Measurements from ENCODE around the gene RAB20.
"Not testable (repeated sequence)": the region's sequence is repeated elsewhere in the genome, so short reads cannot be mapped to it uniquely, and the experiment has no call there.

Gene RAB20

GRCh38 chr13:110498327-110498726, 63.2 kb downstream of the RAB20 start:
- no peak for DNase-seq (ENCODE audit: low read depth in 1 of 2, low spot score in 1 of 2)

DNA sequence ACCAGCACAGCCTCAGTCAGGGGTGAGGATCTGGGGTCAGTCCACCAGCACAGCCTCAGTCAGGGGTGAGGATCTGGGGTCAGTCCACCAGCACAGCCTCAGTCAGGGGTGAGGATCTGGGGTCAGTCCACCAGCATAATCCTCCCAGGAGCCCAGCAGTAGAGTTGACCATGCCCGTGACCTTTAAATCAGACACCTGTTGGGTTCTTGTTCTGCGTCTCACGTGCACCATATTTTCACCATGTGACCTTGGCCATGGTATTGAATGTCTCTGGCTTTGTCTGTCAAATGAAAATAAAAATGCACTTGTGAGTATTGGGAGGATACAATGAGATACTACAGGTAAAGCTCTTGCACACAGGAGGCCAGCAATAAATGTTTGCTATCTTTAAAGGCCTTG, 63.6 kb downstream of the RAB20 start:
- not testable (repeated sequence) for H3K27ac ChIP-seq (replicated peaks); DNase-seq (ENCODE audit: low read depth in 1 of 2, low spot score in 1 of 2)

More at GRCh38 chr13:110498327-110498726, 63.2 kb downstream of the RAB20 start:
- no peak overlapping the region for H3K27ac ChIP-seq (replicated peaks)
- no peak overlapping the region for H3K4me3 ChIP-seq (replicated peaks; ENCODE audit: insufficient read depth, low read length)
- H3K27me3 ChIP-seq (ENCODE audit: insufficient read depth, poor library complexity, severe bottlenecking) = no peaks in the 10 kb centered on the region
- TF ChIP-seq, protein P1, sequence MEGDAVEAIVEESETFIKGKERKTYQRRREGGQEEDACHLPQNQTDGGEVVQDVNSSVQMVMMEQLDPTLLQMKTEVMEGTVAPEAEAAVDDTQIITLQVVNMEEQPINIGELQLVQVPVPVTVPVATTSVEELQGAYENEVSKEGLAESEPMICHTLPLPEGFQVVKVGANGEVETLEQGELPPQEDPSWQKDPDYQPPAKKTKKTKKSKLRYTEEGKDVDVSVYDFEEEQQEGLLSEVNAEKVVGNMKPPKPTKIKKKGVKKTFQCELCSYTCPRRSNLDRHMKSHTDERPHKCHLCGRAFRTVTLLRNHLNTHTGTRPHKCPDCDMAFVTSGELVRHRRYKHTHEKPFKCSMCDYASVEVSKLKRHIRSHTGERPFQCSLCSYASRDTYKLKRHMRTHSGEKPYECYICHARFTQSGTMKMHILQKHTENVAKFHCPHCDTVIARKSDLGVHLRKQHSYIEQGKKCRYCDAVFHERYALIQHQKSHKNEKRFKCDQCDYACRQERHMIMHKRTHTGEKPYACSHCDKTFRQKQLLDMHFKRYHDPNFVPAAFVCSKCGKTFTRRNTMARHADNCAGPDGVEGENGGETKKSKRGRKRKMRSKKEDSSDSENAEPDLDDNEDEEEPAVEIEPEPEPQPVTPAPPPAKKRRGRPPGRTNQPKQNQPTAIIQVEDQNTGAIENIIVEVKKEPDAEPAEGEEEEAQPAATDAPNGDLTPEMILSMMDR (IDR thresholded peaks at IDR 0.05; ENCODE audit: insufficient read depth, low read length) = no peak
- TF ChIP-seq GABPA (IDR thresholded peaks at IDR 0.05; ENCODE audit: low read depth) (no peak), POLR2AphosphoS5 (IDR thresholded peaks at IDR 0.05; ENCODE audit: low read depth) (no peak), SPI1 (IDR thresholded peaks at IDR 0.05; ENCODE audit: borderline replicate concordance, low read depth) (no peak)
- TF ChIP-seq, protein P2, sequence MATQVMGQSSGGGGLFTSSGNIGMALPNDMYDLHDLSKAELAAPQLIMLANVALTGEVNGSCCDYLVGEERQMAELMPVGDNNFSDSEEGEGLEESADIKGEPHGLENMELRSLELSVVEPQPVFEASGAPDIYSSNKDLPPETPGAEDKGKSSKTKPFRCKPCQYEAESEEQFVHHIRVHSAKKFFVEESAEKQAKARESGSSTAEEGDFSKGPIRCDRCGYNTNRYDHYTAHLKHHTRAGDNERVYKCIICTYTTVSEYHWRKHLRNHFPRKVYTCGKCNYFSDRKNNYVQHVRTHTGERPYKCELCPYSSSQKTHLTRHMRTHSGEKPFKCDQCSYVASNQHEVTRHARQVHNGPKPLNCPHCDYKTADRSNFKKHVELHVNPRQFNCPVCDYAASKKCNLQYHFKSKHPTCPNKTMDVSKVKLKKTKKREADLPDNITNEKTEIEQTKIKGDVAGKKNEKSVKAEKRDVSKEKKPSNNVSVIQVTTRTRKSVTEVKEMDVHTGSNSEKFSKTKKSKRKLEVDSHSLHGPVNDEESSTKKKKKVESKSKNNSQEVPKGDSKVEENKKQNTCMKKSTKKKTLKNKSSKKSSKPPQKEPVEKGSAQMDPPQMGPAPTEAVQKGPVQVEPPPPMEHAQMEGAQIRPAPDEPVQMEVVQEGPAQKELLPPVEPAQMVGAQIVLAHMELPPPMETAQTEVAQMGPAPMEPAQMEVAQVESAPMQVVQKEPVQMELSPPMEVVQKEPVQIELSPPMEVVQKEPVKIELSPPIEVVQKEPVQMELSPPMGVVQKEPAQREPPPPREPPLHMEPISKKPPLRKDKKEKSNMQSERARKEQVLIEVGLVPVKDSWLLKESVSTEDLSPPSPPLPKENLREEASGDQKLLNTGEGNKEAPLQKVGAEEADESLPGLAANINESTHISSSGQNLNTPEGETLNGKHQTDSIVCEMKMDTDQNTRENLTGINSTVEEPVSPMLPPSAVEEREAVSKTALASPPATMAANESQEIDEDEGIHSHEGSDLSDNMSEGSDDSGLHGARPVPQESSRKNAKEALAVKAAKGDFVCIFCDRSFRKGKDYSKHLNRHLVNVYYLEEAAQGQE (IDR thresholded peaks at IDR 0.05; ENCODE audit: insufficient replicate concordance, low read depth) = no peak

DNA sequence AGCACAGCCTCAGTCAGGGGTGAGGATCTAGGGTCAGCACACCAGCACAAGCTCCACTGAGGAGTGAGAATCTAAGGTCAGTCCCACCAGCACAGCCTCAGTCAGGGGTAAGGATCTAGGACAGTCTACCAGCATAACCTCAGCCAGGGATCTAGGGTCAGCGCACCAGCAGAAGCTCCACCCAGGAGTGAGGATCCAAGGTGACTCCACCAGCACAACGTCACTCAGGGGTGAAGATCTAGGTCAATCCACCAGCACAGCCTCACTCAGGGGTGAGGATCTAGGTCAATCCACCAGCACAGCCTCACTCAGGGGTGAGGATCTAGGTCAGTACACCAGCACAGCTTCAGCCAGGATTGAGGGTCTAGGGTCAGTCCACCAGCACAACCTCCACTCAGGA, 64.5 kb downstream of the RAB20 start:
- DNase-seq (ENCODE audit: low read depth in 1 of 2, low spot score in 1 of 2) = no peak
- TF ChIP-seq GABPA (IDR thresholded peaks at IDR 0.05; ENCODE audit: low read depth) (no peak), SPI1 (IDR thresholded peaks at IDR 0.05; ENCODE audit: borderline replicate concordance, low read depth) (no peak), POLR2AphosphoS5 (IDR thresholded peaks at IDR 0.05; ENCODE audit: low read depth) (no peak)
- TF ChIP-seq, protein P1 (IDR thresholded peaks at IDR 0.05; ENCODE audit: insufficient read depth, low read length) = no peak
- TF ChIP-seq, protein P2 (IDR thresholded peaks at IDR 0.05; ENCODE audit: insufficient replicate concordance, low read depth) = no peak
- no peak overlapping the region for H3K4me3 ChIP-seq (replicated peaks; ENCODE audit: insufficient read depth, low read length)
- no peaks in the 10 kb centered on the region for H3K27me3 ChIP-seq (ENCODE audit: insufficient read depth, poor library complexity, severe bottlenecking)
- no peak overlapping the region for H3K27ac ChIP-seq (replicated peaks)

More for the DNA sequence above, 63.6 kb downstream of the RAB20 start:
- not testable (repeated sequence) for H3K4me3 ChIP-seq (replicated peaks; ENCODE audit: insufficient read depth, low read length); H3K27me3 ChIP-seq (ENCODE audit: insufficient read depth, poor library complexity, severe bottlenecking)

DNA sequence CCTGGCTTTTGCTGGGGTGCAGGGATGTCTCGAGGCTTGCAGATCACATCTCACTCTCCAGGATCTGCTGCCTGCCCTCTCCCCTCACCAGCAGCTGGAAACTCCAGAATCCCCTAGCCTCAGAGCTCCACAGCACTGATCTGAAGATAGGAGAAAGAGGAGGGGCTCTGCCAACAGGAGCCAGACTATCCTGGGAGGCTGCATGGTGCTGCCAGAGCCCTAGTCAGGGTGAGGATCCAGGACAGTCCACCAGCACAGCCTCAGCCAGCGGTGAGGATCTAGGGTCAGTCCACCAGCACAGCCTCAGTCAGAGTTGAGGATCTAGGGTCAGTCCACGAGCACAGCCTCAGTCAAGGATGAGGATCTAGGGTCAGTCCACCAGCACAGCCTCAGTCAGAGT, 65.2 kb downstream of the RAB20 start:
- TF ChIP-seq, protein P1 (IDR thresholded peaks at IDR 0.05; ENCODE audit: insufficient read depth, low read length) = no peak
- TF ChIP-seq, protein P2 (IDR thresholded peaks at IDR 0.05; ENCODE audit: insufficient replicate concordance, low read depth) = no peak
- TF ChIP-seq POLR2AphosphoS5 (IDR thresholded peaks at IDR 0.05; ENCODE audit: low read depth) (no peak), SPI1 (IDR thresholded peaks at IDR 0.05; ENCODE audit: borderline replicate concordance, low read depth) (no peak), GABPA (IDR thresholded peaks at IDR 0.05; ENCODE audit: low read depth) (no peak)
- Histone ChIP-seq H3K27me3 (ENCODE audit: insufficient read depth, poor library complexity, severe bottlenecking) (no peaks in the 10 kb centered on the region), H3K4me3 (replicated peaks; ENCODE audit: insufficient read depth, low read length) (no peak overlapping the region), H3K27ac (replicated peaks) (no peak overlapping the region)
- DNase-seq (ENCODE audit: low read depth in 1 of 2, low spot score in 1 of 2) = no peak
